HEK293 (cell line): ENCODE measurements around the gene IFI30.
A peak's percentile ranks its signal among the peaks of the same experiment; 100 is the strongest.

Experiments
- CTCF ChIA-PET: fragments of 350-600 bp; formaldehyde crosslinking; extraction: SDS; loops from one replicate; lab custom pipeline; 2021; ENCODE audit warnings: antibody characterized with exemption; lab: Yijun Ruan, JAX
- POLR2A ChIA-PET: fragments of 300-600 bp; formaldehyde crosslinking; extraction: SDS; loops from one replicate; lab custom pipeline; 2020; ENCODE audit warnings: antibody characterized with exemption, inconsistent platforms; lab: Yijun Ruan, JAX
- H3K27ac ChIP-seq: fragments of 200-500 bp; sonication (Bioruptor generic); 2 replicates; pipeline ENCODE4 v1.5.1; 2014; ENCODE audit warnings: low read depth, low read length, control low read depth, inconsistent platforms; ENCODE audit errors: extremely low read depth
- H3K36me3 ChIP-seq, 2 experiments: fragments of 200-500 bp in 1 of 2; sonication (Bioruptor generic) in 1 of 2; 1 replicate in 1 of 2; 2 replicates in 1 of 2; pipeline ENCODE4 v1.5.1; 2014 to 2017; ENCODE audit warnings: inconsistent platforms in 2 of 2, low read length in 2 of 2; ENCODE audit not compliant: control insufficient read depth in 2 of 2, insufficient read depth in 1 of 2
- H3K4me1 ChIP-seq: fragments of 200-500 bp; sonication (Bioruptor generic); 2 replicates; pipeline ENCODE4 v1.5.1; 2014; ENCODE audit warnings: mild to moderate bottlenecking, low read length, inconsistent platforms; ENCODE audit not compliant: control insufficient read depth, insufficient read depth
- H3K4me3 ChIP-seq: 2 replicates; pipeline ENCODE4 v1.5.1; 2011; ENCODE audit warnings: low read depth, mild to moderate bottlenecking, control low read depth, low read length, moderate library complexity
- H3K9me3 ChIP-seq: fragments of 200-500 bp; sonication (Bioruptor generic); 2 replicates; pipeline ENCODE4 v1.5.1; 2014; ENCODE audit warnings: low read depth, low read length, inconsistent platforms; ENCODE audit not compliant: control insufficient read depth, insufficient read depth
- EGR2 ChIP-seq: fragments of 450-650 bp; formaldehyde crosslinking; IDR thresholded peaks from 2 replicates; pipeline ENCODE4 v1.5.1; 2016; ENCODE audit warnings: low read depth, missing biosample characterization, missing genetic modification characterization
- GLIS2 ChIP-seq: fragments of 450-650 bp; formaldehyde crosslinking; IDR thresholded peaks from 2 replicates; pipeline ENCODE4 v1.5.1; 2016; ENCODE audit warnings: missing biosample characterization, missing genetic modification characterization
- HOXC10 ChIP-seq: sonication (generic); formaldehyde crosslinking; IDR thresholded peaks from 2 replicates; pipeline ENCODE4 v1.8.1; 2023; ENCODE audit warnings: mild to moderate bottlenecking, missing genetic modification reagents
- HOXD13 ChIP-seq: sonication (generic); formaldehyde crosslinking; IDR thresholded peaks from 2 replicates; pipeline ENCODE4 v1.8.0; 2022; ENCODE audit warnings: missing genetic modification reagents, borderline replicate concordance
- IKZF3 ChIP-seq: fragments of 450-650 bp; IDR thresholded peaks from 2 replicates; pipeline ENCODE4 v1.5.0; 2018; ENCODE audit warnings: missing biosample characterization, mild to moderate bottlenecking, missing genetic modification characterization, moderate library complexity
- KLF1 ChIP-seq: fragments of 450-650 bp; formaldehyde crosslinking; IDR thresholded peaks from 2 replicates; pipeline ENCODE4 v1.5.1; 2016; ENCODE audit warnings: missing biosample characterization, missing genetic modification characterization
- KLF16 ChIP-seq: fragments of 450-650 bp; formaldehyde crosslinking; IDR thresholded peaks from 2 replicates; pipeline ENCODE4 v1.5.1; 2017; ENCODE audit warnings: missing biosample characterization, missing genetic modification characterization
- KLF9 ChIP-seq: fragments of 450-650 bp; formaldehyde crosslinking; IDR thresholded peaks from 2 replicates; pipeline ENCODE4 v1.5.1; 2016; ENCODE audit warnings: missing biosample characterization, missing genetic modification characterization, low read depth
- SETDB1 ChIP-seq: IDR thresholded peaks from one replicate; pipeline ENCODE4 v1.6.1; 2017; ENCODE audit warnings: mild to moderate bottlenecking, low read length, moderate library complexity, mixed read lengths; ENCODE audit not compliant: insufficient read length
- SP2 ChIP-seq: fragments of 450-650 bp; formaldehyde crosslinking; IDR thresholded peaks from 2 replicates; pipeline ENCODE4 v1.5.1; 2016; ENCODE audit warnings: missing biosample characterization, missing genetic modification characterization
- TCF7L2 ChIP-seq: IDR thresholded peaks from 2 replicates; pipeline ENCODE4 v1.6.1; 2011; ENCODE audit warnings: low read depth, mild to moderate bottlenecking, inconsistent platforms, low read length, moderate library complexity, borderline replicate concordance
- ZFP3 ChIP-seq: fragments of 450-650 bp; formaldehyde crosslinking; IDR thresholded peaks from 2 replicates; pipeline ENCODE4 v1.5.1; 2016; ENCODE audit warnings: low read depth, missing biosample characterization, missing genetic modification characterization
- ZNF112 ChIP-seq: fragments of 450-650 bp; formaldehyde crosslinking; IDR thresholded peaks from 2 replicates; pipeline ENCODE4 v1.5.0; 2017; ENCODE audit warnings: missing biosample characterization, missing genetic modification characterization
- ZNF16 ChIP-seq: fragments of 450-650 bp; formaldehyde crosslinking; IDR thresholded peaks from 2 replicates; pipeline ENCODE4 v1.5.1; 2016; ENCODE audit warnings: low read depth, missing biosample characterization, missing genetic modification characterization
- ZNF239 ChIP-seq: fragments of 450-650 bp; formaldehyde crosslinking; IDR thresholded peaks from 2 replicates; pipeline ENCODE4 v1.5.1; 2016; ENCODE audit warnings: missing biosample characterization, missing genetic modification characterization
- ZNF501 ChIP-seq: fragments of 450-650 bp; formaldehyde crosslinking; IDR thresholded peaks from 2 replicates; pipeline ENCODE4 v1.5.1; 2016; ENCODE audit warnings: missing biosample characterization, missing genetic modification characterization
- ZNF76 ChIP-seq: fragments of 450-650 bp; formaldehyde crosslinking; IDR thresholded peaks from 2 replicates; pipeline ENCODE4; 2016; ENCODE audit warnings: low read depth, missing biosample characterization, missing genetic modification characterization, borderline replicate concordance
- ZNF791 ChIP-seq: fragments of 450-650 bp; formaldehyde crosslinking; IDR thresholded peaks from 2 replicates; pipeline ENCODE4 v1.5.1; 2016; ENCODE audit warnings: missing biosample characterization, missing genetic modification characterization
- ZNF830 ChIP-seq: fragments of 450-650 bp; IDR thresholded peaks from 2 replicates; pipeline ENCODE4 v1.5.0; 2018; ENCODE audit warnings: missing biosample characterization, missing genetic modification characterization, low read depth, mild to moderate bottlenecking, moderate library complexity
- ZXDB ChIP-seq: fragments of 450-650 bp; formaldehyde crosslinking; IDR thresholded peaks from 2 replicates; pipeline ENCODE4 v1.5.1; 2016; ENCODE audit warnings: missing biosample characterization, missing genetic modification characterization
- TF ChIP-seq, protein P1 (sequence below): fragments of 450-650 bp; formaldehyde crosslinking; IDR thresholded peaks from 2 replicates; pipeline ENCODE4 v1.5.1; 2016; ENCODE audit warnings: missing biosample characterization, missing genetic modification characterization, low read depth
- TF ChIP-seq, protein P2 (sequence below): IDR thresholded peaks from 2 replicates; pipeline ENCODE4 v1.6.1; 2011; ENCODE audit warnings: mild to moderate bottlenecking, low read depth, low read length, borderline replicate concordance
- TF ChIP-seq, protein P3 (sequence below): fragments of 450-650 bp; formaldehyde crosslinking; IDR thresholded peaks from 2 replicates; pipeline ENCODE4 v1.5.1; 2017; ENCODE audit warnings: missing biosample characterization, missing genetic modification characterization
- TF ChIP-seq, protein P4 (sequence below): fragments of 450-650 bp; formaldehyde crosslinking; IDR thresholded peaks from 2 replicates; pipeline ENCODE4 v1.5.1; 2016; ENCODE audit warnings: missing biosample characterization, missing genetic modification characterization

Gene IFI30

DNA sequence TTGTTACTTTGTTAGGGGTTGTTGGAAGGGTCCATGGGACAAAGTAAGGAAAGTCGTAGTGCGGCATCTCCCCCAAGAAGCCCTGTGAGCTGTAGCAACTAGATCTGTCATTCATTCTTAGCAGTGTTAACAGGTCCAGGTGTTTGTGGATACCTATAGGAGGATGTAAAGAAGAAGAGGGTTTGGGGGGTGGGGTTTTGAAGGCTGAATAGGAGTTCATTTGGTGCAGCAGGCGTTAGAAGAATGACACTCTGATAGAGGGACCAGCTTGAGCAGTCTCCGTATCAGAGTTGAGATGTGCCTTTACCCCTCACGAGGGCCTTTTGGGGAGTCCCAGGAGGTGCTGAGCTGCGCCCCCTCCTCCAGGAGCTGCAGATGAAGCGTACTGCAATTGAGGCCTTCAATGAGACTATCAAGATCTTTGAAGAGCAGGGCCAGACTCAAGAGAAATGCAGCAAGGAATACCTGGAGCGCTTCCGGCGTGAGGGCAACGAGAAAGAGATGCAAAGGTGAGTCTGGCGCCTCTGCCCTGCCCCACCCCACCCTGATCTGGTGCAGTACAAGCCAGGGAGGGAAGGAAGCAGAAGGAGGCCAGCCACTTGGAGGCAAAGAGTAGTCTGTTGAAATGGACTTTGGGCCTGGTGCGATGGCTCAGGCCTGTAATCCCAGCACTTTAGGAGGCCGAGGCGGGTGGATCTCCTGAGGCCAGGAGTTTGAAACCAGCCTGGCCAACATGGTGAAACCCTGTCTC lies 7.6 kb upstream of the IFI30 start:
- H3K4me1 ChIP-seq: no peaks in the 10 kb centered on the region
- H3K9me3 ChIP-seq: no peaks in the 10 kb centered on the region
- peaks cover 21 to 73% of the 10 kb centered on the region in 2 experiments; a peak in 2 of 3 replicates for H3K36me3 ChIP-seq
- POLR2A ChIA-PET: interaction anchor here (0.6 kb wide), 1 partner anchor 54 kb away, joined by 3 read pairs; no protein-coding TSS in a partner anchor
- TF ChIP-seq ZFP3 (tag by site-specific recombination): peak; percentile 97
- TF ChIP-seq, protein P1, sequence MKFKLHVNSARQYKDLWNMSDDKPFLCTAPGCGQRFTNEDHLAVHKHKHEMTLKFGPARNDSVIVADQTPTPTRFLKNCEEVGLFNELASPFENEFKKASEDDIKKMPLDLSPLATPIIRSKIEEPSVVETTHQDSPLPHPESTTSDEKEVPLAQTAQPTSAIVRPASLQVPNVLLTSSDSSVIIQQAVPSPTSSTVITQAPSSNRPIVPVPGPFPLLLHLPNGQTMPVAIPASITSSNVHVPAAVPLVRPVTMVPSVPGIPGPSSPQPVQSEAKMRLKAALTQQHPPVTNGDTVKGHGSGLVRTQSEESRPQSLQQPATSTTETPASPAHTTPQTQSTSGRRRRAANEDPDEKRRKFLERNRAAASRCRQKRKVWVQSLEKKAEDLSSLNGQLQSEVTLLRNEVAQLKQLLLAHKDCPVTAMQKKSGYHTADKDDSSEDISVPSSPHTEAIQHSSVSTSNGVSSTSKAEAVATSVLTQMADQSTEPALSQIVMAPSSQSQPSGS: no peak
- no peak overlapping the region for H3K4me3 ChIP-seq
- CTCF ChIA-PET: interaction anchor here (7.2 kb wide), 1 partner anchor 52 kb away, joined by 83 read pairs; no protein-coding TSS in a partner anchor
- no peak overlapping the region for H3K27ac ChIP-seq

DNA sequence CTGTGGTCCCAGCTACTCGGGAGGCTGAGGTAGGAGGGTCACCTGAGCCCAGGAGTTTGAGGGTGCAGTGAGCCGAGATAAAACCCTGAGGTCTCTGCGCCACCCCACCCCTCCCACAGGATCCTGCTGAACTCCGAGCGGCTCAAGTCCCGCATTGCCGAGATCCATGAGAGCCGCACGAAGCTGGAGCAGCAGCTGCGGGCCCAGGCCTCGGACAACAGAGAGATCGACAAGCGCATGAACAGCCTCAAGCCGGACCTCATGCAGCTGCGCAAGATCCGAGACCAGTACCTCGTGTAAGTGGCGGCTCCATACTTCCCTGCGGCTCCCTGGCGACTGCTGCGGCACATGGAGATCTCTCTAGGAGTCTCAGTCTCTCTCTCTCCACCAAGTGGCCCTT lies 6.6 kb upstream of the IFI30 start:
- TF ChIP-seq HOXC10 (CRISPR knock-in tag): no peak
- no peak for TF ChIP-seq ZXDB (tag by site-specific recombination)
- no peak for TF ChIP-seq HOXD13
- TF ChIP-seq, protein P2, sequence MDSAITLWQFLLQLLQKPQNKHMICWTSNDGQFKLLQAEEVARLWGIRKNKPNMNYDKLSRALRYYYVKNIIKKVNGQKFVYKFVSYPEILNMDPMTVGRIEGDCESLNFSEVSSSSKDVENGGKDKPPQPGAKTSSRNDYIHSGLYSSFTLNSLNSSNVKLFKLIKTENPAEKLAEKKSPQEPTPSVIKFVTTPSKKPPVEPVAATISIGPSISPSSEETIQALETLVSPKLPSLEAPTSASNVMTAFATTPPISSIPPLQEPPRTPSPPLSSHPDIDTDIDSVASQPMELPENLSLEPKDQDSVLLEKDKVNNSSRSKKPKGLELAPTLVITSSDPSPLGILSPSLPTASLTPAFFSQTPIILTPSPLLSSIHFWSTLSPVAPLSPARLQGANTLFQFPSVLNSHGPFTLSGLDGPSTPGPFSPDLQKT: no peak
- no peak for TF ChIP-seq KLF16 (tag by site-specific recombination)
- Histone ChIP-seq H3K27ac (no peak overlapping the region), H3K9me3 (no peaks in the 10 kb centered on the region), H3K4me1 (no peaks in the 10 kb centered on the region), H3K36me3 (peaks cover 21 to 71% of the 10 kb centered on the region in 2 experiments; a peak in 2 of 3 replicates), H3K4me3 (no peak overlapping the region)
- CTCF ChIA-PET: interaction anchor here (1.7 to 7.2 kb wide), 2 partner anchors 53 to 106 kb away, joined by 5 to 83 read pairs; no protein-coding TSS in a partner anchor
- POLR2A ChIA-PET: no interaction called here

DNA sequence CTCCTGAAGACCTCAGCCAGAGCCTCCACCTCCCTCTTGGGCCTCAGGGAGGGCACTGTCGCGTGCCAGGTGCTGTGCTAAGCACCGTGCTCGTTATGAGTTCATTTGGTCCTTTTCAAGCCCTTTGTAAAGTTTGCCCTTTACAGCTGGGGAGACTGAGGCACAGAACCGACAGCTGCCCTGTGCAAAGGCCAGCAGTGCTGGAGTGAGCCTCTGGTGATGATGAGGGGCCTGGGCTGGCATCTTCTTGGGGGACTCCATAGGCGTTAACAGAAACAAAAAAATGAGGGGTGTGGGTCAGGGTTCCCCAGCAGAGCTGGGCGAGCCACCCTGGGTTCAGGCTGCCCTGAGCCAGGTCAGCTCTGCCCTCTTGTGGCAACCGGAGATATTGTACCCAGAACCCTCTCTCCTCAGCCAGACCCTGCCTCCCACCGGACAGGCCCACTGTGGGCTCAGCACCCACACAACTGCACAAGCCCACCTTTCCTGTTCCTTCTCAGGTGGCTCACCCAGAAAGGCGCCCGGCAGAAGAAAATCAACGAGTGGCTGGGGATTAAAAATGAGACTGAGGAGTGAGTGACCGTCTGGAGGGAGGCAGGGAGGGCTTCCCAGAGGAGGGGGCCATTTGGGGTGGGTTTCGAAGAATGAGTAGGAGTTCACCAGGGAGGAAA lies 5.5 kb upstream of the IFI30 start:
- Histone ChIP-seq H3K27ac (no peak overlapping the region), H3K4me3 (no peak overlapping the region), H3K4me1 (no peaks in the 10 kb centered on the region), H3K9me3 (no peaks in the 10 kb centered on the region), H3K36me3 (peaks cover 21 to 60% of the 10 kb centered on the region in 2 experiments; a peak in 2 of 3 replicates)
- ChIA-PET CTCF (interaction anchor here (0.7 to 7.2 kb wide), 12 partner anchors 8 to 109 kb away, joined by 3 to 83 read pairs (median 4); no protein-coding TSS in a partner anchor), POLR2A (interaction anchor here (1.1 kb wide), 1 partner anchor 105 kb away, joined by 6 read pairs; no protein-coding TSS in a partner anchor)
- TF ChIP-seq ZNF791 (tag by site-specific recombination) (no peak), SETDB1 (no peak), ZNF16 (no peak), EGR2 (peak; percentile 74), IKZF3 (no peak), SP2 (tag by site-specific recombination) (no peak), ZNF76 (tag by site-specific recombination) (peak; percentile 82), GLIS2 (tag by site-specific recombination) (0 out of 2 replicates have a peak, but pooled peaks have one; percentile 39), ZFP3 (tag by site-specific recombination) (peak; percentile 97), ZNF830 (tag by site-specific recombination) (no peak), ZNF501 (tag by site-specific recombination) (no peak), ZNF112 (no peak), KLF9 (tag by site-specific recombination) (no peak), TCF7L2 (no peak), ZNF239 (tag by site-specific recombination) (no peak), KLF1 (no peak)
- TF ChIP-seq, protein P3, sequence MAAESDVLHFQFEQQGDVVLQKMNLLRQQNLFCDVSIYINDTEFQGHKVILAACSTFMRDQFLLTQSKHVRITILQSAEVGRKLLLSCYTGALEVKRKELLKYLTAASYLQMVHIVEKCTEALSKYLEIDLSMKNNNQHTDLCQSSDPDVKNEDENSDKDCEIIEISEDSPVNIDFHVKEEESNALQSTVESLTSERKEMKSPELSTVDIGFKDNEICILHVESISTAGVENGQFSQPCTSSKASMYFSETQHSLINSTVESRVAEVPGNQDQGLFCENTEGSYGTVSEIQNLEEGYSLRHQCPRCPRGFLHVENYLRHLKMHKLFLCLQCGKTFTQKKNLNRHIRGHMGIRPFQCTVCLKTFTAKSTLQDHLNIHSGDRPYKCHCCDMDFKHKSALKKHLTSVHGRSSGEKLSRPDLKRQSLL (tag by site-specific recombination): no peak
- TF ChIP-seq, protein P4, sequence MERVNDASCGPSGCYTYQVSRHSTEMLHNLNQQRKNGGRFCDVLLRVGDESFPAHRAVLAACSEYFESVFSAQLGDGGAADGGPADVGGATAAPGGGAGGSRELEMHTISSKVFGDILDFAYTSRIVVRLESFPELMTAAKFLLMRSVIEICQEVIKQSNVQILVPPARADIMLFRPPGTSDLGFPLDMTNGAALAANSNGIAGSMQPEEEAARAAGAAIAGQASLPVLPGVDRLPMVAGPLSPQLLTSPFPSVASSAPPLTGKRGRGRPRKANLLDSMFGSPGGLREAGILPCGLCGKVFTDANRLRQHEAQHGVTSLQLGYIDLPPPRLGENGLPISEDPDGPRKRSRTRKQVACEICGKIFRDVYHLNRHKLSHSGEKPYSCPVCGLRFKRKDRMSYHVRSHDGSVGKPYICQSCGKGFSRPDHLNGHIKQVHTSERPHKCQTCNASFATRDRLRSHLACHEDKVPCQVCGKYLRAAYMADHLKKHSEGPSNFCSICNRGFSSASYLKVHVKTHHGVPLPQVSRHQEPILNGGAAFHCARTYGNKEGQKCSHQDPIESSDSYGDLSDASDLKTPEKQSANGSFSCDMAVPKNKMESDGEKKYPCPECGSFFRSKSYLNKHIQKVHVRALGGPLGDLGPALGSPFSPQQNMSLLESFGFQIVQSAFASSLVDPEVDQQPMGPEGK (tag by site-specific recombination): 0 out of 2 replicates have a peak, but pooled peaks have one; percentile 29
